Erythroblast (primary cell): ENCODE measurements around the gene MLST8.
A peak's percentile ranks its signal among the peaks of the same experiment; 100 is the strongest.

ENCODE experiments used
- DNase-seq, 2 experiments: peaks; one replicate each; lab custom pipeline; 2025; lab: John Stamatoyannopoulos, UW
- GATA1 ChIP-seq: IDR thresholded peaks from 2 replicates; pipeline ENCODE4 v1.6.1; 2011; ENCODE audit warnings: low read depth, mild to moderate bottlenecking, control low read depth, low read length, moderate library complexity
- POLR2A ChIP-seq: IDR thresholded peaks from 2 replicates; pipeline ENCODE4 v1.6.1; 2011; ENCODE audit warnings: mild to moderate bottlenecking, low read length

The MLST8 gene

GRCh38 chr16:2189252-2189893 lies 15.9 kb upstream of the MLST8 start:
- no peak for TF ChIP-seq GATA1
- TF ChIP-seq POLR2A = no peak
- no peak for DNase-seq

- DNase-seq = no peak
- TF ChIP-seq GATA1 (no peak), POLR2A (no peak)
Measured at GRCh38 chr16:2190002-2190658, 15.1 kb upstream of the MLST8 start.

GRCh38 chr16:2190659-2191445 lies 14.4 kb upstream of the MLST8 start:
- TF ChIP-seq POLR2A = no peak
- TF ChIP-seq GATA1 = no peak
- no peak for DNase-seq

- no peak for DNase-seq
- TF ChIP-seq POLR2A (no peak), GATA1 (no peak)
Measured at GRCh38 chr16:2191446-2191706, 13.9 kb upstream of the MLST8 start.

DNA sequence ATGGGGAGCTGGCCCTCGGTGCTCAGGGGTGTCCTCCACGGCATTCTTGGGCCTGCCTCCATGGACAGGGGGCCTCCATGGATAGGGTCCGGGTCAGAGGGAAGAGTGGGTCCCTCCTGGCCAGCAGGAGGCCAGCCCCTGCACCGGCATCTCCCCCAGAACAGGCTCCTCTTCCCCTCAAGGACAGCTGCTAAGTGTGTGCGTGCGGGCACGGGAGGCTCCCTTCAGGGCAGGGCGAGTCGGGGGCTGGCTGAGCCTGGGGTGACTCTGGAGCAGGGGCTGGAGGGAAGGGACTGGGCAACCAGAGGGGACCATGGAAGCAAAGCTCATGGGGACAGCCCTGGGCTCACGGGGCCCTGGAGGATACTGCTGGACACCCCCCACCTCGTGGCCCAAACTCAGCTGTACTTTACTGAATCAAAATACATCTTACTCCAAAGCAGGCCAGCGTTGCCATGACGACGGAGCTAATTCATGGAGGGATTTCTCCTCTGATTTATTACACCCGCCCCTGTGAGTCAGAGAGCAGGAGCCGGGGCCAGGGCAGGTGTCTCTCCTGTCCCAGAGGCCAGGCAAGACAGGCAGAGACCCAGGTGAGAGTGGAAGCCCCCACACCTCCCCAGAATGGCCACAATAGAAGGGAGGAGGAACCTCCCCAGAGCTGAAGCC lies 11.0 kb upstream of the MLST8 start:
- peak in 1 of 2 experiments; percentile 30 for DNase-seq
- no peak for TF ChIP-seq POLR2A
- TF ChIP-seq GATA1 = no peak

- TF ChIP-seq GATA1 (no peak), POLR2A (no peak)
- DNase-seq = peak; percentile 59 to 74
Measured at GRCh38 chr16:2194852-2195321, 10.4 kb upstream of the MLST8 start.

GRCh38 chr16:2195322-2196161 lies 9.7 kb upstream of the MLST8 start:
- TF ChIP-seq GATA1 (no peak), POLR2A (no peak)
- no peak for DNase-seq

DNA sequence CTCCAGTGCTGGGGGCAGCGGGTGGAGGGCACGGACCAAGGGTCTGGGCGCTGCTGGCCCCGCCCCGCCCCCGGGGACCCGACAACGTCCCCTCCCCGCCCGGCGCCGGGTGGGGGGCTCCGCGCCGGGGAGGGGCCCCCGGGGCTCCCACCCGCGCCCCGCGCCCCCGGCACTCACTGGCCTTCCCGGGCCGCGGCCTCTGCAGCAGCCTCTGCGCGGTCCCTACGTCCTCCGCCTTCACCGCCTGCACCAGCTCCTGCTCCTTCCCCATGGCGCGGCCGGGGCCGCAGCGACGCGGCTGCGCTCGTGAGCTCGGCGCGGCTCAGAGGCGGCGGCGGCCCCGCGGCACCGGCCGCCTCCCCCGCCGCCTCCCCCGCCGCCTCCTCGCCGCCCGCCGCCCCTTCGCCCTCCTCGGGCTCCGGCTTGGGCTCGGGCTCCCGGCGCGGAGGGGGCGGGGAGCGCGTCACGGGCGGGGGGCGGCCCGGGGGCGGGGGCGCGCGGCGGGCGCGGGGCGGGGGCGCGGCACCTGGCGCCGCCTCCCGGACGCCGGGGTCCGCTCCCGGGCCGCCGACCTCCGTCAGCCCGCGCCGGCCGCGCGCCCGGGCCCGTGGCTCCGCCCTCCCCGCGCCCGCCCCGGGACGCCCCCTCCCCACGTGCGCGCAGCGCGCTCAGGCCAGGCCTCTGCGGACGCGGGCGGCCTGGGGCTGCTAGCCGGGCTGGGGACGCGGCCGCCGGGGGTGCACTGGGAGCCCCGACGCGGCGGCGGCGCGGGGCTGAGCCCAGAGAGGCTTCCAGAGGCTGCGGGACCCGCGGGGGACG lies 8.9 kb upstream of the MLST8 start, which contains the start of gene CASKIN1:
Gene CASKIN1 (minus strand): TSS at position 444 of the 819 bp plus-strand sequence. CDS start 173 bp downstream, at position 271.
- TF ChIP-seq GATA1 (no peak), POLR2A (no peak)
- DNase-seq = no peak

DNA sequence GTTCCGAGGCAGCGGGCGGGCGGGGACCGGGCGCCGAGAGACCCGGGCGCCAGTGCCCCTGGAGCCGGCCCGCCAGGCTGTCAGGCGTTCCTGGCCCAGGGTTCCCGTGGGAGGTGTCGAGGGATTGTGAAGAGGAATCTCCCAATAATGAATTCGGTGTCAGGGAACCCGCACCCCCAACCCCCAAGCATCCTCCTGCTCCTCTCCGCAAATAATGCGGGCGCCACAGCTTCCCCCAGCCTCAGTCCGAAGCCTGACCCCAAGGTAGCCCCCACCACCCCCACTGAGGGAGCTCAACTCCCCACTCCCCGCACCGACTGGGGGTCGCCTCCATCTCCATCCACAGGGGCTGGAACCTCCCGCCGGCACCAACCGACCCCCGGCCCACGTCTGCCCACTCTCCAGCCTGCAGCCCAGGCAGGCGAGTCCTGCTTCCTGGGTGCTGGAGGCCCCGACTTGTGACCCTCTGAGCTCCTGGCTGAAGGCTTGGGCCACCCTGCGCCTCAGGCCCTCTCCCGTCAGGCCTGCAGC lies 8.2 kb upstream of the MLST8 start:
- no peak for TF ChIP-seq POLR2A
- no peak for TF ChIP-seq GATA1
- no peak for DNase-seq

DNA sequence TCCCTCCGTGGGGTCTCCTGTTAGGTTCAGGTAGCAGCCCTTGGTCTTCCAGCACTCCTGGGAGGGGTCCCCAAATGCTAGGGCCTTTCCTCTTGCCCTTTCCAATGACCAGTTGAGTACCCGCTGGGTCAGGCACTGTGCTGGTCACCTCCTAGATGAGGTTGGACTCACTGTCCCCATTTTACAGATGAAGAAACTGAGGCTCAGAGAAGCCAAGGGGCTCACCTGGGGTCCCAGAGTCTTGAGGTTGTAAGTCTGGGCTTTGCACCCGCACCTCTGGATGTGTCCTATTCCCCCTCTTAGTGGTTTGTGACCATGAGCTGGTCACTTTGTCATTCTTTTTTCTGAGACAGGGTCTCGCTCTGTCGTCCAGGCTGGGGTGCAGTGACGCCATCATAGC lies 7.5 kb upstream of the MLST8 start:
- DNase-seq = no peak
- TF ChIP-seq GATA1 (no peak), POLR2A (no peak)

- no peak for DNase-seq
- TF ChIP-seq POLR2A (no peak), GATA1 (no peak)
Measured at GRCh38 chr16:2198283-2198682, 7.0 kb upstream of the MLST8 start.

GRCh38 chr16:2199095-2199494 lies 6.2 kb upstream of the MLST8 start:
- TF ChIP-seq POLR2A = no peak
- TF ChIP-seq GATA1 = no peak
- DNase-seq = no peak
